Right ventricle myocardium superior (tissue), 1 donor: ENCODE data around the gene OR2J2. TPM values are rescaled to one million over a fixed set of nuclear protein-coding genes. Genes with fewer than 3 reads are reported as not detected.
"Not testable (repeated sequence)": the region's sequence is repeated elsewhere in the genome, so short reads cannot be mapped to it uniquely, and the experiment has no call there.

Source experiments
- ATAC-seq: fragments of 200-7000 bp; cut with Tn5 transposase; one replicate; pipeline ENCODE4 v1.9.1; 2020; ENCODE audit warnings: mild to moderate bottlenecking; ENCODE audit not compliant: poor library complexity
- DNase-seq: peaks from one replicate; pipeline ENCODE4 v3.0.0-alpha.2; 2020
- intact Hi-C: fragments of 100-400 bp; cut with DNase I; formaldehyde crosslinking; loops from one replicate; pipeline ENCODE4 v1.11.2; 2022
- long read RNA-seq: library from polyadenylated mRNA; unstranded; transcript quantifications from one replicate; pipeline ENCODE4 v2.0.0, GENCODE V29; 2021
- total RNA-seq: library from RNA; stranded (reverse); fragmentation: NEBNext Ultra II Directional; extraction: Animal tissue kit (Norgen Biotek cat#: 25700); gene quantifications from one replicate; pipeline ENCODE4 v1.2.1, GENCODE V29; 2021
- donor health status: DM: no; HTN: yes; CAD: no; lungs with severe emphysema.

OR2J2 gene
- total RNA-seq, result not detected
- long read RNA-seq, result 0 reads

- intact Hi-C loops, ATAC-seq, DNase-seq: not testable (repeated sequence)
These were observed at the start of gene OR2J2 for GRCh38 chr6:29170607-29171006. TSS of gene OR2J2 (plus strand) at chr6:29170907. CDS start at chr6:29173636, 2,729 bp downstream.

DNA sequence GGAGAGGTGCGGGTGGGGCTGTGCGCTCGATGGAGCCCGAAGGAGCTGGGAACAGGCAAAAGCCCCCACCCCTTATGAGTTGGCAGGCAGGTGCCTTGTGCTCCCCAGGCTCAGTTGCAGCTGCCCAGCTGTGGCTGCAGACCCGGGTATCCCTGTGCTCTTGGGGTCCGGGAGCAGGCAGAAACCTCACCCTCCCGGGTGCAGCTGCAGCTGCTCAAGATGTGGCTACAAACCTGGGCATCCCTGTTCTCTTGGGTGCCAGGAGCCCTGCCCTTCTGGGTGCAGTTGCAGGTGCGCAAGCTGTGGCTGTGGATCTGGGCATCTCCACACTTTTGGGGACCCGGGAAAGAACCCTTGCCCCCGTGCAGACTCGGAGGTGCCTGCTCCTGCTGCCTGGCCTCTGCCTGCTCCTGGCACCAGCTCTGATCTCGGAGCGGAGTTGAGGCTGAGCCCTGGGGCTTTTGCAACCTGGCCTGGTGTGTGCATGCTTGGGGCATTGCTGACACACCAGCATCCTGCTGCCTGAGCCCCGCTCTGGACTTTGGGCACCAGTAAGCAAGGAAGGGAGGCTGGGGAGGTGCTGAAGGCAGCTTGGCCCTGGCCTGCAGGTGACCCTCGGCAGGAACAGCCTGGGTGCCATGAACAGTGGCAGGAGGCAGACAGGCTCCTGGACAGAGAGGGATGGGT is 41.2 kb upstream of the OR2J2 start:
- ATAC-seq, result no peak
- no peak for DNase-seq
- intact Hi-C loops, result no loop called here

DNA sequence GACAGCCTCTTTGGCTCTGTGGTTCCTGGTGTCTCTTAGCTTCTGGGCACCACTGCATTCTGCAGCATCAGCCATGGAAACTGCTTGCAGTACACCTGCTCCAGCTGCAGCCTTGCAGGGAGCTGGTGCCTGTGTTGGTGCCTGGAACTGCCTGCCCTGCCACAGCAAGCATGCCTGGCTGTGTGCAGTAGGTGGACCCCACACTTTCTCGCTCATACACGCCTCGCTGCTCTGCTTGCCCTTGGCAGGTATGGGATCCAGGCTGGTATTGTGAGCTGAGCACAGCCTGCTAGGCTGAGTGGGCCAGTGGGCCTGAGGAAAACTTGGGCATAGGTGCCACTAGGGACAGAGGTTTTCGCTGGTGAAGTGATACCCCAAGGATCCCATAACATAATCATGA is 40.1 kb upstream of the OR2J2 start:
- intact Hi-C loops, result no loop called here
- no peak for DNase-seq
- no peak for ATAC-seq

- intact Hi-C loops, result no loop called here
- DNase-seq (no peak), ATAC-seq (no peak)
These were observed 39.0 kb upstream of the OR2J2 start for GRCh38 chr6:29131691-29132090.

- ATAC-seq (no peak), DNase-seq (no peak)
- intact Hi-C loops, result no loop called here
These were observed 33.0 kb upstream of the OR2J2 start for GRCh38 chr6:29137724-29138123.

- intact Hi-C loops, result no loop called here
- no peak for ATAC-seq
- DNase-seq, result no peak
These were observed 29.1 kb upstream of the OR2J2 start for GRCh38 chr6:29141606-29142005.

DNA sequence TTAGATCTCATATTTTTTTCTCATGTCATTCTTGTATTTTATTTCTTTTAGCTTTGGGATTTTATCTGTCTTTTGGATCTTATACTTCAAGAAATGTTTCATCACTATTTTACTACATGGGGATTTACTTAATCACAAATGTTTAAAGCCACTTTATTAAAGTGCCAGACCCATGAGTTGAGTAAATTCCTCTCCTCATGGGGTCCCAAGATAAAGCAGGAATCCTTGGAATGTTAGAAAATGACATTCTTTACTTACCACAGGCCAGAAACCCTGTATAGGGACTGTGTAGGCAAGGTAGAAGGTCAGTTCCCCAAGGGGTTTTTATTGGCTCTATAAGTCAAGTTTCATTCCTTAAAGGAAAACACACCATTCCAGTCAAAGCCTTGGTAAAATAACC is 28.4 kb upstream of the OR2J2 start:
- no peak for ATAC-seq
- intact Hi-C loops, result no loop called here
- no peak for DNase-seq

DNA sequence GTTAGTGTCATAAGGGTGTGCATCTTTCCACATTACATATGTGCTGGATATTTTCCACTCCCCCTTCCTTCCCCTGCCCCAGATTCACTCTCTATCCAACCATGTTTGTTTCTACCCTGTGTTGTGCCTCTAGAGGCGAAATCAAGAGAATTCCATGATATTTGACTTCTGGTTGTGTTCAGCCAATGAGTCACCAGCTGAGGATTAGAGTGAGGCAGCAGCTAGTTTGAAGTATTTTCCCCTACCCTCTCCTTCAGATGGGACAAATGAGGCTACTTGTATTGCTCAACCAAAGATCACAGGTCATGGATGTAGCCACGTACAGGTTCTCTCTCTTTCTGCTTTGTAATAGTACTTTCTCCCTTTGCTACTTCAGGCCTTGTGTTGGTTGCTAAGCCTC is 24.5 kb upstream of the OR2J2 start:
- no peak for ATAC-seq
- intact Hi-C loops, result no loop called here
- DNase-seq, result no peak

GRCh38 chr6:29147074-29147473 is 23.6 kb upstream of the OR2J2 start:
- intact Hi-C loops, result no loop called here
- DNase-seq, result no peak
- ATAC-seq, result no peak

DNA sequence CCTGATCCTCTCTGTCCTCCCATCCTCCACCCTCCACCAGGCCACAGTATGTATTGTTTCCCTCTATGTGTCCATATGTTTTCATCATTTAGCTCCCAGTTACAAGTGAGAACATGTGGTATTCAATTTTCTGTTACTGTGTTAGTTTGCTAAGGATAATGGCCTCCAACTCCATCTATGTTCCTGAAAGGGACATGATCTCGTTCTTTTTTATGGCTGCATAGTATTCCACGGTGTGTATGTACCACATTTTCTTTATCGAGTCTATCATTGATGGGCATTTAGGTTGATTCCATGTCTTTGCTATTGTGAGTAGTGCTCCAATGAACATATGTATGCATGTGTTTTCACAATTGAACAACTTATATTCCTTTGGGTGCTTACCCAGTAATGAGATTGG is 21.3 kb upstream of the OR2J2 start:
- DNase-seq, intact Hi-C loops: not testable (repeated sequence)

DNA sequence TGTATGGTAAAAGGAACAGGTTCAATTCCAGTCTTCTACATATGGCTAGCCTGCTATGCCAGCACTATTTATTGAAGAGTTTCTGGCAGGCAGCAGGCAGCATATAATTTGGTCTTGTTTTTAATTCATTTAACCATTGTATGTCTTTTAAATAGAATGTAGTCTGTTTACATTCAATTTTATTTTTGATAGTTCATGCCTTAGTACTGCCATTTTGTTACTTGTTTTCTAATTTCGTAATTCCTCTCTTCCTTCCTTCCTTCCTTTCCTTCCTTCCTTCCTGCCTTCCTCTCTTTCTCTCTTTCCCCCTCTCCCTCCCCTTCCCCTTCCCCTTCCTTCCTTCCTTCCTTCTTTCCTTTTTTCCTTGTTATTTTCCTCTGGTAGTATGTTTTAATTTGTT is 17.6 kb upstream of the OR2J2 start:
- intact Hi-C loops, result no loop called here
- ATAC-seq, result no peak
- no peak for DNase-seq

More for the DNA sequence above, 21.3 kb upstream of the OR2J2 start:
- not testable (repeated sequence) for ATAC-seq

DNA sequence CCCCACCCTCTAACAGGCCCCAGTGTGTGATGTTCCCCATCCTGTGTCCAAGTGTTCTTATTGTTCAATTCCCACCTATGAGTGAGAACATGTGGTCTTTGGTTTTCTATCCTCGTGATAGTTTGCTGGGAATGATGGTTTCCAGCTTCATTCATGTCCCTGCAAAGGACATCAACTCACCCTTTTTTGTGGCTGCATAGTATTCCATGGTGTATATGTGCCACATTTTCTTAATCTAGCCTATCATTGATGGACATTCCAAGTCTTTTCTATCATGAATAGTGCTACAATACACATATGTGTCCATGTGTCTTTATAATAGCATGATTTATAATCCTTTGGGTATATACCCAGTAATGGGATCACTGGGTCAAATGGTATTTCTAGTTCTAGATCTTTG is 15.5 kb upstream of the OR2J2 start:
- ATAC-seq, DNase-seq, intact Hi-C loops: not testable (repeated sequence)

- DNase-seq, ATAC-seq, intact Hi-C loops: not testable (repeated sequence)
These were observed 10.8 kb upstream of the OR2J2 start for GRCh38 chr6:29159922-29160321.

DNA sequence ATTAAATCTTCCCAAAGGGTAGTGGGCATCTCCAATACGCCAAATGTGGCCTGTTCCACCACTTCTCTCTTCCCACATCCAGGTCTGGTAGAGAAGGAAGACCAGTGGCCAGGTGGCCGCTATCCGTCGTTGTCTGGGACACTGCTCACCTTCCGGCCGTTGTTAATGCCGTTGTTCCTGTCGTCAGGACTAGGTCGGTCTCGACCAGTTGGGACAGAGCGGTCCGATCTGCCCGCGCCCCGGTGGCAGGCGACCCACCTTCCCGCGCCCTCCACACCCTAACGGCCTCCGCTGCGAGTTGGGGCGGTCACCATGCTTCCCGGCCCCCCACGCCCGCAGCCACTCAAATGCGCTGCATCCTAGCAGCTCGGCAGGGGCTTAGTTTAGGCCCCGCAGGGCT is 5.1 kb upstream of the OR2J2 start:
- intact Hi-C loops, DNase-seq, ATAC-seq: not testable (repeated sequence)

- DNase-seq (no peak), ATAC-seq (no peak)
- intact Hi-C loops, result no loop called here
These were observed 1.0 kb downstream of the OR2J2 start for GRCh38 chr6:29171736-29172135.

GRCh38 chr6:29183594-29183993 is 12.9 kb downstream of the OR2J2 start:
- DNase-seq (no peak), ATAC-seq (no peak)
- intact Hi-C loops, result no loop called here

DNA sequence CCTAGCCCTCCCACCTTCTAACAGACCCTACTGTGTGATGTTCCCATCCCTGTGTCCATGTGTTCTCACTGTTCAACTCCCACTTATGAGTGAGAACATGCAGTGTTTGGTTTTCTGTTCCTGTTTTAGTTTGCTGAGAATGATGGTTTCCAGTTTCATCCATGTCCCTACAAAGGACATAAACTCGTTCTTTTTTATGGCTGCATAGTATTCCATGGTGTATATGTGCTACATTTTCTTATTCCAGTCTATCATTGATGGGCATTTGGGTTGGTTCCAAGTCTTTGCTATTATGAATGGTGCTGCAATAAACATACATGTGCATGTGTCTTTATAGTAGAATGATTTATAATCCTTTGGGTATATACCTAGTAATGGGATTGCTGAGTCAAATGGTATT is 18.0 kb downstream of the OR2J2 start:
- ATAC-seq, intact Hi-C loops, DNase-seq: not testable (repeated sequence)

GRCh38 chr6:29200767-29201662 is 30.3 kb downstream of the OR2J2 start:
- ATAC-seq (no peak), DNase-seq (no peak)
- intact Hi-C loops, result no loop called here

- DNase-seq (no peak), ATAC-seq (no peak)
- intact Hi-C loops, result no loop called here
These were observed 31.3 kb downstream of the OR2J2 start for GRCh38 chr6:29201966-29202365.

DNA sequence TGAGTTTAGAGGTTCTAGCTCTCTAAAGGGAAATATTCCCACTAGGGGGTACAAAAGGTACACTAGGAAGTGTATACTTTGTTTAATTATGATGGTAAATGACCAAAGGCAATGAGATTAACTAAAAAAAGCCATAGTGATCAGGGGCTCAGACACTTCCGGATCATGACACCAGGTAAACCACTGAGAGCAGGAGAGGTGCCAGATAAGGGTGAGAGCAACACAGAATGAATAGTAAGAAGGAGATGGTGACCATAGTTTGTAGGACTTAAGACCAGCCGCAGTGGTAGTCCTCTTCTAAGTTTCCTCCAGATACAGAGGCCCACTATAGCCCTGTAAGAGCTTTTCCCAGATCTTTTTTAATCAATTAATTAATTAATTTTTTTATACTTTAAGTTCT is 40.8 kb downstream of the OR2J2 start:
- intact Hi-C loops, result no loop called here
- ATAC-seq (no peak), DNase-seq (no peak)
